ENCODE measurements around the gene CYP19A1.

The CYP19A1 gene

DNA sequence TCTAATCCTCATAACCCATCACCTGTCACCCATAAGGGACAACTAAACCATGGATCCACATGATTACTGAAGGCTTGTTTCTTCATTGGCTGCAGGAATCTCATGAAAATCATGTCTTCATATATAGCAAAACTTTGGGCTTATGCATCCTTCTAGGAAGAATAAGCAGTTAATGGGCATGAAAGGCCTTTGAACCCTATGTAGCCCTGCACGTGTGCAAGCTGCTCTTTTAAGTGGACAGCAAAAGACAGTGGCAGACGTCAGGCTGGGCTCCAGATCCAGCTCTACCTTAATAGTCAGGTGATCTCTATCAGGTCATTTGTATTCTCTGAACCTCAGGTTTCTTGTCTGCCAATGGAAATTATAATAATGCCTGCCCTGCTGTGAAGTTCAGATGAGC, 18.9 kb downstream of the CYP19A1 start:
- DNase-seq (ENCODE audit: extremely low read depth, insufficient read length) = no peak
- Histone ChIP-seq H3K27me3 (replicated peaks; ENCODE audit: control insufficient read depth, insufficient read depth, low read length) (no peaks in the 10 kb centered on the region; the same call in none of the 2 replicates), H3K36me3 (ENCODE audit: control insufficient read depth, insufficient read depth, low read length) (no peaks in the 10 kb centered on the region), H3K4me3 (replicated peaks; ENCODE audit: low read depth, low read length) (no peak overlapping the region)
- TF ChIP-seq, protein P1, sequence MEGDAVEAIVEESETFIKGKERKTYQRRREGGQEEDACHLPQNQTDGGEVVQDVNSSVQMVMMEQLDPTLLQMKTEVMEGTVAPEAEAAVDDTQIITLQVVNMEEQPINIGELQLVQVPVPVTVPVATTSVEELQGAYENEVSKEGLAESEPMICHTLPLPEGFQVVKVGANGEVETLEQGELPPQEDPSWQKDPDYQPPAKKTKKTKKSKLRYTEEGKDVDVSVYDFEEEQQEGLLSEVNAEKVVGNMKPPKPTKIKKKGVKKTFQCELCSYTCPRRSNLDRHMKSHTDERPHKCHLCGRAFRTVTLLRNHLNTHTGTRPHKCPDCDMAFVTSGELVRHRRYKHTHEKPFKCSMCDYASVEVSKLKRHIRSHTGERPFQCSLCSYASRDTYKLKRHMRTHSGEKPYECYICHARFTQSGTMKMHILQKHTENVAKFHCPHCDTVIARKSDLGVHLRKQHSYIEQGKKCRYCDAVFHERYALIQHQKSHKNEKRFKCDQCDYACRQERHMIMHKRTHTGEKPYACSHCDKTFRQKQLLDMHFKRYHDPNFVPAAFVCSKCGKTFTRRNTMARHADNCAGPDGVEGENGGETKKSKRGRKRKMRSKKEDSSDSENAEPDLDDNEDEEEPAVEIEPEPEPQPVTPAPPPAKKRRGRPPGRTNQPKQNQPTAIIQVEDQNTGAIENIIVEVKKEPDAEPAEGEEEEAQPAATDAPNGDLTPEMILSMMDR (IDR thresholded peaks at IDR 0.05; ENCODE audit: insufficient read depth, low read length, poor library complexity, severe bottlenecking) = no peak

DNA sequence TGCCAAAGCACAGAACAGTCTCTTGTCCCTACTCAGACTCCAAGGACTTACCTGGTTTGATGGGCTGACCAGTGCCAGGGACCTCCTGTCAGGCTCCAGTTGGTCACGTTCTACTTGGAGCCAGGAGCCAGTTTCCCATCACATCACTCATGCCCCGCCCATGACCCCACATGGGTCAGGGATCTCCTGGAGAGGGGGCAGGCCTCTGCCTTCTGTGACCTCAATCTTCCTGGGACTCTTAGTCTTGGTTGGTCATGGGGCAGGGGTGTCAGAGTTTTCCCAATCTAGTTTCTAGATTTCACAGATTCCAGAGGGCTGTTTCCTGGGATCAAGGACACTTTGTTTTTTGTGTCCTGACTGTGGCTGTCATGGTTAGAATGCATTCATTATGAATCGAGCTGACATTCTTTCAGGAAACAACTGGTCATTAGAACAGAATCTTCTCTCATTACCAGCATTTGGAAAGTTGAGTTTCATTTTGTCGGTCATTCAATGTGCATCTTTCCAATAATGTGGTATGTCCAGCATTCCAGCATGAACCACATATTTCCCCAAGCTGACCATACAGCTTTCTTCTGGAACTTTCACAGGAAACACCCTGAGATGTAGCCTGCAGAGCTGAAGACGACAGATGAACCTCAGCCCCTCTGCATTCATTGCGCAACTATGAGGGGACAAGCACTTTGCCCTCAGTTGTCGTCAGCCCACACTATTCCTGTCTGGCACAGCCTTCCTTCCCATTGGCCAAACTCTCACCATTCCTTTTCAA, 19.8 kb downstream of the CYP19A1 start:
- TF ChIP-seq, protein P1 (IDR thresholded peaks at IDR 0.05; ENCODE audit: insufficient read depth, low read length, poor library complexity, severe bottlenecking) = no peak
- no peak for DNase-seq (ENCODE audit: extremely low read depth, insufficient read length)
- H3K27me3 ChIP-seq (replicated peaks; ENCODE audit: control insufficient read depth, insufficient read depth, low read length) = no peaks in the 10 kb centered on the region; the same call in none of the 2 replicates
- H3K4me3 ChIP-seq (replicated peaks; ENCODE audit: low read depth, low read length) = no peak overlapping the region
- H3K36me3 ChIP-seq (ENCODE audit: control insufficient read depth, insufficient read depth, low read length) = no peaks in the 10 kb centered on the region

DNA sequence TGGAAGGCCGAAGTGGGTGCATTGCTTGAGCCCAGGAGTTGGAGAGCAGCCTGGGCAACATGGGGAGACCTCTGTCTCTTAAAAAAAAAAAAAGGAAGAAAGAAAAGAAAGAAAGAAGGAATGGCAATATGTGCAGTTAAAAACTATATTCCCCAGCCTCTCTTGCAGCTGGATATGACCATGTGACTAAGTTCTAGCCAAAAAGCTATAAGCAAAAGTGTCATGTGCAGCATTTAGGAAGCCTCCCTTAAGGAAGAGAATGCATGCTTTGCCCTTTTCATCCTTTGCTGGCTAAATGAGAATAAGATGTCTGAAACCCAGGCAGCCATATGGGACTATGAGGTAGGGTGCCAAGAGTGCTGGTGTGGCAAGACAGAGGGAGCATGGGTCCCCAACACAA, 21.8 kb downstream of the CYP19A1 start:
- H3K4me3 ChIP-seq (replicated peaks; ENCODE audit: low read depth, low read length) = no peak overlapping the region
- TF ChIP-seq, protein P1 (IDR thresholded peaks at IDR 0.05; ENCODE audit: insufficient read depth, low read length, poor library complexity, severe bottlenecking) = no peak
- DNase-seq (ENCODE audit: extremely low read depth, insufficient read length) = no peak

DNA sequence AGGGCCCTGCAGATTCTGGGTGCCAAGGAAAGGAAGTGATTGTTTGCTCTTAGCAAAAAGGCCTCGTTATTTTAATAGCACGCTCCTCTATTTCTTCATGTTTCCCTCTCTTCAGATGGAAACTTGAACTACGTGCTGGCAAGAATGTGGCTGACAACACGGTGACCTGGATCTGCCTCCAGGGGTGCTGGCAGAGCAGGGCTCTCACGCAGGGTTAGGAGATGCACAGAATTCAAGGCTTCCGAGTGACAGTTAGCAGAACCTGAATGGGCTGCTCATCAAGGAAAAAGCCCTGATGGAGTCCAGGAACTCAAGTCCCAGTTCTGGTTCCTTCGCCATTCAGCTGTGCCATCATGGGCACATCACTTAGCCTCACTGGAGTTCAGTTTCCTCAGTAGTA, 22.7 kb downstream of the CYP19A1 start:
- Histone ChIP-seq H3K4me3 (replicated peaks; ENCODE audit: low read depth, low read length) (no peak overlapping the region), H3K27me3 (replicated peaks; ENCODE audit: control insufficient read depth, insufficient read depth, low read length) (no peaks in the 10 kb centered on the region; the same call in none of the 2 replicates), H3K36me3 (ENCODE audit: control insufficient read depth, insufficient read depth, low read length) (no peaks in the 10 kb centered on the region)
- no peak for DNase-seq (ENCODE audit: extremely low read depth, insufficient read length)
- TF ChIP-seq, protein P1 (IDR thresholded peaks at IDR 0.05; ENCODE audit: insufficient read depth, low read length, poor library complexity, severe bottlenecking) = no peak

More for the DNA sequence above, 21.8 kb downstream of the CYP19A1 start:
- H3K36me3 ChIP-seq (ENCODE audit: control insufficient read depth, insufficient read depth, low read length) = no peaks in the 10 kb centered on the region
- no peaks in the 10 kb centered on the region; the same call in none of the 2 replicates for H3K27me3 ChIP-seq (replicated peaks; ENCODE audit: control insufficient read depth, insufficient read depth, low read length)

DNA sequence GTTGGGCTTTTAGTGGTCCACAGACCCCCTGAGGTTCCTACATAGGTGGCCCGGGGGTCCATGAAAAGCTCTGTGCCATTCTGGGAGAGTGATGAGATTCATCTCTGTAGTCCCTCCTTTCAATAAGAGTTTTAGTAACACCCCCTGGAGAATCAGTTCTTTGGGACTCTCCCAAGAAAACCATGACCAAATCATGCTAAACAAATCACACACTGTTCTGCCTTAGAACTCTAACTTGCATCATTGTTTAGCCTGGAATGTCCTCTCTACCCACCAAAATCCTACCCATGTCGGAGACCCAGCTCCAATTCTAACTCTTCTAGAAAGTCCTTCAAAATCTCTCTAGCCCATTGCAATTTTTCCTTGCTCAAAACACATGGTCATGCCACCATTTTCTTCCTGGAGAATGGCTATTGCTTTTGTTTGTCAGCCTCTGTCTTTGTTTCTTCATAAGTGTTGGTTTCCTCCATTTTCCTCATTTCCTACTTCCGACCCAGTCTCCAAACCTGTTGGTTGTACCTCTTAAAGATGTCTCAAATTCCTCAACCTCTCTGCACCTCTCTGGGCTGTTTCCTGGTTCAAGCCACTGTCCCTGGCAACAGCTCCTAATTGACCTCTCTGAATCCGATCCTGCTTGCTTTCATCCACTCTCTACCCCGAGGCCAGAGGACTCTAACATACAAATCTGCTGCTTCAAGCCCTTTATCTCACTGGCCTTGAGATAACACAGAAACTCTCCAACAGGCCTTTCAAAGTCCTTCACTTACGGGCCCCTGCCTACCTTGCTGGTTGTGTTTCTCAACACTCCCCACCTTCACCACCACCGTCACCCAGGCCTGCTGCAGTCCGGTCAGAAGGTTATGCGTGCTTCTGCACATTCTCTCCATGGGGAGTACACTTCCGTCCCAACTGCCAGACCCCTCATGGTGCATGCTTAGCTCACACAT, 23.7 kb downstream of the CYP19A1 start:
- no peak overlapping the region for H3K4me3 ChIP-seq (replicated peaks; ENCODE audit: low read depth, low read length)
- no peaks in the 10 kb centered on the region for H3K36me3 ChIP-seq (ENCODE audit: control insufficient read depth, insufficient read depth, low read length)
- H3K27me3 ChIP-seq (replicated peaks; ENCODE audit: control insufficient read depth, insufficient read depth, low read length) = no peaks in the 10 kb centered on the region; the same call in none of the 2 replicates
- TF ChIP-seq, protein P1 (IDR thresholded peaks at IDR 0.05; ENCODE audit: insufficient read depth, low read length, poor library complexity, severe bottlenecking) = no peak
- DNase-seq (ENCODE audit: extremely low read depth, insufficient read length) = no peak

All from GM06990 (cell line).